ENCODE measurements around the gene LRRC10.
A peak's percentile ranks its signal among the peaks of the same experiment; 100 is the strongest.

The LRRC10 gene
- total RNA-seq = 0 to 0.03 (median 0) reads per million in 18 experiments

DNA sequence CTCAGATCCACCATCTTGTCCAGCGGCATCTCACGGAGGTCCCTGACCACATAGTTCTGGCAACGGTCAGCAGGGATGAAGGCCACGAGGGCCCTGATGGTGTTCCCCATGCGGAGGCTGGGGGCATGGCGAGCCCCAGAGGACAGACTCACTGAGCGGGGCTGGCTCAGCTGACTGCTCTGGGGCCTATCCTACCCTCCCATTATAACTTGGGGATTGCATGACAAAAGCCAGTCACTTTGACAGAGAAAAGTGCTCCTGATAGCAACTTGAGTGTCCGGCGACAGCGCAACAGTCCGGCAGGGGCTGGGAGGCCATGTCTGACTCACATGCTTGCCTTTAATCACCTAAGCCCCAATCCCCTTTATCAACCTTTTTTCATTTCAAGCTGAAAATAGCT is at the start of gene LRRC10:
Gene LRRC10 (minus strand): TSS at position 179 of the 400 bp plus-strand sequence. CDS start 69 bp downstream, at position 110.
- DNase-seq = no peak

- no peak for DNase-seq
Measured at GRCh38 chr12:69660164-69660863, 49.6 kb upstream of the LRRC10 start.

- DNase-seq = no peak
Measured at GRCh38 chr12:69658203-69658602, 47.5 kb upstream of the LRRC10 start.

- DNase-seq = no peak
Measured at GRCh38 chr12:69657376-69658137, 46.9 kb upstream of the LRRC10 start.

DNA sequence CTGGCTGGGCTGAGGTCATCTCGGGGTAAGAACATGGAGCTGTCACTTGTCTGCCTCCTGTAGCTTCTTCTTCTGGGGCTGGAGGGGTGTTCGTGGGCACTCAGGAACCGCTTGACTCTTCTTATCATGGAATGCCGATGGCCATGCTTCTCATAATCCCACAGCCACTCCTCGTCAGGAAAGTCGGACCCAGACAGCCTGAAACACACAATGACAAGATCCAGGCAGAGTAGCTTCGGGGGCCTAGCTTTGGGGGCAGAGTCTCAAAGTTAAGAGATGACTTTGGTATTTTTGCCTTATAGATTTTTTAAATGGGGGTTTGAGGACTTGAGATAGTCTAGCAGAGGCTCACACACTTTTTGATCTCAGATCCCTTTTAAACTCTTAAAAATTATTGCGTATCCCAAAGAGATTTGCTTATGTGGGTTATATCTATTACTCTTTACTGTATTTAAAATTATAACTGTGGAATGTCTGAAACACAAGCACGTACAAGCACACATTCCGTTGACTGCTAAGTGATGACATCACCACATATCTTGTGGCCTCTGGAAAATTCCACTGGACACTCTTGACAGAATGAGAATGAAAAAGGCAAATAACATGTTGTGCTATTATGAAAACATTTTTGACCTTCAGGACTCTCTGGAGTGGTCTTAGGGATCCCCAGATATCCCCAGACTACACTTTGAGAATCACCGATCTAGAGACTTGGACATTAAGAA is 45.1 kb upstream of the LRRC10 start:
- no peak for DNase-seq

- DNase-seq = no peak
Measured at GRCh38 chr12:69653703-69654102, 43.0 kb upstream of the LRRC10 start.

DNA sequence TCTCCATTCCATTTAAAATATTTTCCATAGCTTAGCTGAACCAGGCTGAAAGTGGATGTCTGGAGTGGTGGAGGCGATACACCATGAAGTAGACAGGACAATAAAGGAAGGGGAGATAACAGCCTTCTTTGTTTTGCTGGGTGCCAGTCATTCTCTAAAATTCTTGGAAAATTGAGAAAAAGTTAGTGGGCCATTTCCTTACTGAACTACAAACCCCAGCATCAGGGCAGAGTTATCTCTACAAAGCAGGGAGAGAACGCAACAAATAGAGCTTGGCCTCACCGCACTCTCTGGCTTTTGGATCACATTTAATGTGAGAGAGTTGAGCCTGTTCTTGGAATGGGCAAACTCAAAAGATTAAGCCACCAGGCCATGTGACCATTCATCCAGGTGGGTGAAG is 41.2 kb upstream of the LRRC10 start:
- no peak for DNase-seq

DNA sequence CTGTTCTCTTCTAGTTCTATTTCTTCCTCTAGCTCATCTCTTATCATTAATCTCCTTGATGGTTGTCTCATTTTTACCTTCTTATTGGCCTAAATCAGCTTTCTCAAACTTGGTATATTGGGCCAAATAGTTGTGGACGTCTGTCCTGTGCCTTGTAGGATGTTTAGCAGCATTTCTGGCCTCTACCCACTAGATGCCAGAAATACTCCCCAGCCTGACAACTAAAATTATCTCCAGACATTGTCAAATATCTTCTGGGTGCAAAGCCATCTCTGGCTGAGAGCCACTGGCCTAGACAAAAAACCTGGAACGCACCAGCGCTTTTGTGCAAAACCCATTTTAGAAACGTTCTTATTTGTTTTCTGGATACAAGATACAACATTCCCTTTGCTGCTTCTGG is 38.8 kb upstream of the LRRC10 start:
- no peak for DNase-seq

DNA sequence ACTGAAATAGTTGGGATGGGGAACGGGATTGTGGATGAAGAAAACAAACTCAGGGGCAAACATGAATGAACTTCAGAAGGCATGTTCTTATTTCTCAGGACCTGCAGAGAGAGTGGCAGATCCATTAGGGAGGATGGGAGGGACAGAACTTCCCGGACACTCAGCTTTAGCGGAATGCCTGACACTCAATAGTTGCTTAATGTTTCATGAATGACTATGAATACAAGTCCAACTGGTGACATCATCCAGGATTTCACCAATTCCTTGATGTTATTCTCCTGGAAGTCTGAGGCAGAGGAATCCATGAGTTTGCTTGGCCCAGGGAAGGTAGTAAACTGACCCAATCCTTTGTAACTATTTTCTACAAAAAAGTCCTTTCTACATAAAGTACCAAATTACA is 37.8 kb upstream of the LRRC10 start:
- DNase-seq = no peak

- DNase-seq = no peak
Measured at GRCh38 chr12:69647178-69647577, 36.5 kb upstream of the LRRC10 start.

- no peak for DNase-seq
Measured at GRCh38 chr12:69645031-69645430, 34.3 kb upstream of the LRRC10 start.

DNA sequence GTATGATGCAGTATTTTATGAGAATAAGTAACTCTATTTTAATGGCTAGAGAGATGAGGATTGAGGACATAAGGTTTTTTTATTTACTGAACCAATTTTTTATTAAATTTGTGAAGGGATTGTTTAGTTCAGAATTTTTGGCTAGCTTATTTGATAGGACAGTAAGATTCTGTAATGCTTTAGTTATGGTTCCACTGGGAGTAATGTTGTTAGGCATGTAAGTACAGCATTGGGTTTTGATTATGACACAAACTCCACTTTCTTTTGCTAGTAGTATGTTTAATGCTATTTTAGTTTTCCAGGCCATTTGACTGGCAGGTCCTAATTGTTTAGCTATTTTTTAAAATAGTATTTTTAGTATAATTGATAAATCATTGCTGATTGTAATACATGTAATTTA is 33.8 kb upstream of the LRRC10 start:
- no peak for DNase-seq

GRCh38 chr12:69642531-69642930 is 31.8 kb upstream of the LRRC10 start:
- no peak for DNase-seq

GRCh38 chr12:69641546-69641945 is 30.8 kb upstream of the LRRC10 start:
- DNase-seq = no peak

- DNase-seq = peak; percentile 62 to 64
Measured at GRCh38 chr12:69639400-69640016, 28.8 kb upstream of the LRRC10 start.

DNA sequence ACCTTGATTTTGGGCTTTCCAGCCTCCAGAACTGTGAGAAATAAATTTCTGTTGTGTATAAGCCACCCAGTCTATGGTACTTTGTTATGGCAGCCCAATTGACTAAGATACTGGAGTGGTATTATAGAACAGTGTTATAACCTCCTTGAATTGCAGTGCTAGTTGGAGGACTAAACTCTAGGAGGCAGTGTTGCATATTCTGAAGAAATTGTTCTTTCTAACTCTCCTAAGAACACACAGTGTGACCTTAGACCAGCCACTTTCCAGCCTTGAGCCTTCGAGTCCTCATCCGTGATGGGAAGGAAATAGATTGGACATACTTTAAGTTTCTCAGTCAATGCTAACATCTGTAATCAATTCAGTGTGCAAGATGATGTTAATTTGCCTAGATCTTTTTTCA is 22.4 kb upstream of the LRRC10 start:
- no peak for DNase-seq

GRCh38 chr12:69630191-69630590 is 19.5 kb upstream of the LRRC10 start:
- no peak for DNase-seq

DNA sequence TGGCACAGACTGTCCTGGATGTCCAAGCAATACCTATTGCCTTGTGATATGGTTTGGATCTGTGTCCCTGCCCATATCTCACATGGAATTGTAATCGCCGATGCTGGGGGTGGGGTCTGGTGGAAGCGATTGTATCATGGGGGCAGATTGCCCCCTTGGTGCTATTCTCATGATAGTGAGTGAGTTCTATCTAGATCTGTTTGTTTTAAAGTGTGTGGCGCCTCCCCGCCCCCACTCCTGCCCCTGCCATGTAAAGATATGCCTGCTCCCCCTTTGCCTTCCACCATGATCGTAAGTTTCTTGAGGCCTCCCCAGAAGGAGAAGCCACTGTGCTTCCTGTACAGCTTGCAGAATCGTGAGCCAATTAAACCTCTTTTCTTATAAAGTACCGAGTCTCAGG is 16.8 kb upstream of the LRRC10 start:
- no peak for DNase-seq

- no peak for DNase-seq
Measured at GRCh38 chr12:69623970-69624369, 13.3 kb upstream of the LRRC10 start.

GRCh38 chr12:69621551-69621950 is 10.8 kb upstream of the LRRC10 start:
- no peak for DNase-seq

DNA sequence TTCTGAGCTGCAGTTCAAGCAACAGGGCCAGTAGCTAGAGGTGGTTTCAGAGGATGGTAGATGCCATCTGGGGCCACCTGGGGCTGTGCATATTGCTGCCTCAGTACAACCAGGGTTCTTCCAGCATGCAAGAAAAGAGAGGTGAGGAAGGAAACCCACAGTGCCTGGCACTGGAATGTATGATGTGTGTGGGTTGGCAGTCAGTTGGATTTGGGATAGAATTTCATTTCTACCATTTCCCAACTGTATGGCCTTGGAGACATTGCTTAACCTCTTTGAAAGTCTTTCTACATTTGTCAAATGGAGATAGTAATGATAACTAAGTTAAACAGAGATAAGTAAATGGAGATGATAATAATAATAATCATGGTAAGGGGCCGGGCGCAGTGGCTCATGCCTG is 10.2 kb upstream of the LRRC10 start:
- no peak for DNase-seq

- no peak for DNase-seq
Measured at GRCh38 chr12:69620077-69620476, 9.4 kb upstream of the LRRC10 start.

DNA sequence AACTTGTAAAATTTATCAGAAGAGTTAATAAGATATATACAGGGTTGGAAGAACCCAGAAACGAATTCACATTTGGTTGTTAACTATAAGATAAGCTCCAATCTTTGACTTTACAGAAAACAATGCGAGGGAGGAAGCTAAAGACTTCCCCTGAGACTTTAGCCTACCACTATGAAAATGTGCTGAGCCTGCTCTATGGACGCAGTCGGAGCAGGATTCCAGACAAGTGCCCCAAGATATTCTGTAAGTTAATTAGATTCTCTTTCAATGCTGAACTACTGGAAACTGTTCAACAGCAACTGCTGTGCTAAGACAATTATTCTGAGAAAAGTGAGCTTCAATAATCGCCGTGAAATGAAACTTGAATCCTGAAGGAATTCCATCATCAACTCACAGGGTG is 8.3 kb upstream of the LRRC10 start:
- DNase-seq = no peak

Data from inflammatory macrophage (primary cell).